ENCODE measurements around the gene SLAIN2. TPM values are rescaled to one million over a fixed set of nuclear protein-coding genes. Genes with fewer than 3 reads are reported as not detected.

The SLAIN2 gene
- total and polyA plus RNA-seq, 3 donors from 2014 or later, result 57.3 to 255 (median 75.8) TPM

DNA sequence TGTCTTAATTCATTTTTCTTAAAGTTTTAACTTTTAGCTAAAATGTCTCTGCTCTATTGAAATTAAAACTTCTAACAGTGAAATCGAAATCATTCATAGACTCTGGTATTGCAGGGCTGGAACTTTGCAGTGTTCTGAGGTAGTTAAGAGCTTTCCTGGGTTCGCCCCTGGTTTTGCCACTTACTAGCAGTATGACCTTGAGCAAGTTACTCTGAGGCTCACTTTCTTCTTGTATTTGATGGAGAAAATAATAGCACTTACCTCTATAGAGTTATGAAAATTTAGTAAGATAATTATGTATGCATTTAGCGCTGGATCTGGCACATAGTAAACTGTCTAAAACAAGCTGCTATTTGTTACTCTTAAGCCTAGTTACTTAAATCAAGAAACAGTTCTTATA lies 1.7 kb downstream of the SLAIN2 start:
- no peaks in the 10 kb centered on the region for H3K27me3 ChIP-seq
- peak overlapping the region in 1 of 2 donors; percentile 87 for H3K4me3 ChIP-seq
- 11% methylated on average over 3 of the region's 3 CpGs for WGBS, 2 donors
- peaks cover 25% of the 10 kb centered on the region for H3K4me1 ChIP-seq
- DNase-seq, result no peak
- H3K9me3 ChIP-seq, result no peaks in the 10 kb centered on the region
- no peak overlapping the region for H3K27ac ChIP-seq
- intact Hi-C loops (cut with DNase I; ENCODE audit: low total_unique reads), result no loop called here
- H3K36me3 ChIP-seq (ENCODE audit: low read depth, missing control alignments), result no peaks in the 10 kb centered on the region
- no peak for TF ChIP-seq POLR2A (IDR thresholded peaks at IDR 0.05)
- TF ChIP-seq, protein P1, sequence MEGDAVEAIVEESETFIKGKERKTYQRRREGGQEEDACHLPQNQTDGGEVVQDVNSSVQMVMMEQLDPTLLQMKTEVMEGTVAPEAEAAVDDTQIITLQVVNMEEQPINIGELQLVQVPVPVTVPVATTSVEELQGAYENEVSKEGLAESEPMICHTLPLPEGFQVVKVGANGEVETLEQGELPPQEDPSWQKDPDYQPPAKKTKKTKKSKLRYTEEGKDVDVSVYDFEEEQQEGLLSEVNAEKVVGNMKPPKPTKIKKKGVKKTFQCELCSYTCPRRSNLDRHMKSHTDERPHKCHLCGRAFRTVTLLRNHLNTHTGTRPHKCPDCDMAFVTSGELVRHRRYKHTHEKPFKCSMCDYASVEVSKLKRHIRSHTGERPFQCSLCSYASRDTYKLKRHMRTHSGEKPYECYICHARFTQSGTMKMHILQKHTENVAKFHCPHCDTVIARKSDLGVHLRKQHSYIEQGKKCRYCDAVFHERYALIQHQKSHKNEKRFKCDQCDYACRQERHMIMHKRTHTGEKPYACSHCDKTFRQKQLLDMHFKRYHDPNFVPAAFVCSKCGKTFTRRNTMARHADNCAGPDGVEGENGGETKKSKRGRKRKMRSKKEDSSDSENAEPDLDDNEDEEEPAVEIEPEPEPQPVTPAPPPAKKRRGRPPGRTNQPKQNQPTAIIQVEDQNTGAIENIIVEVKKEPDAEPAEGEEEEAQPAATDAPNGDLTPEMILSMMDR (IDR thresholded peaks at IDR 0.05), result no peak

DNA sequence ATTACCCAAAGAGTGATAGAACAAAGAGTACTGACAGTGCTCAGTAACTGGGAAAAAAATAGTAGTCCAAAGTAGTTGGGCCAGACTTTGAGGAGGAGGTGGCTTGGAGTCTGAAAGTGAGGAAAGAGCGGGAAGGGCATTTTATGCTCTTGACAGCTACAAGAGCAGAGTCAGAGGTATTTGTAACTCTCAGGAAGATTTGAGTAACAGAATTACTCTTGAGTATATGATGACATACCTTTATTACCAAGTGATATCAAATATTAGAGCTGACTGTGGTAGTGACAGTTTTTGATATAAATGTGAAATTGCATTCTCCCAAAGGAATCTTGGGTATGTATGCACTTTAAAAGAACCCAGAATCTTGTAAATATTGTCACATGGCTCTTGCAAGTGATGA lies 2.2 kb downstream of the SLAIN2 start:
- 27 to 41% methylated on average over 1 of the region's 1 CpG for WGBS, 2 donors
- H3K36me3 ChIP-seq (ENCODE audit: low read depth, missing control alignments), result no peaks in the 10 kb centered on the region
- H3K27me3 ChIP-seq, result no peaks in the 10 kb centered on the region
- no peak for DNase-seq
- no peak overlapping the region for H3K27ac ChIP-seq
- TF ChIP-seq, protein P1 (IDR thresholded peaks at IDR 0.05), result no peak
- TF ChIP-seq POLR2A (IDR thresholded peaks at IDR 0.05), result no peak
- peaks cover 25% of the 10 kb centered on the region for H3K4me1 ChIP-seq
- no peak overlapping the region for H3K4me3 ChIP-seq
- no peaks in the 10 kb centered on the region for H3K9me3 ChIP-seq
- intact Hi-C loops (cut with DNase I; ENCODE audit: low total_unique reads), result no loop called here

DNA sequence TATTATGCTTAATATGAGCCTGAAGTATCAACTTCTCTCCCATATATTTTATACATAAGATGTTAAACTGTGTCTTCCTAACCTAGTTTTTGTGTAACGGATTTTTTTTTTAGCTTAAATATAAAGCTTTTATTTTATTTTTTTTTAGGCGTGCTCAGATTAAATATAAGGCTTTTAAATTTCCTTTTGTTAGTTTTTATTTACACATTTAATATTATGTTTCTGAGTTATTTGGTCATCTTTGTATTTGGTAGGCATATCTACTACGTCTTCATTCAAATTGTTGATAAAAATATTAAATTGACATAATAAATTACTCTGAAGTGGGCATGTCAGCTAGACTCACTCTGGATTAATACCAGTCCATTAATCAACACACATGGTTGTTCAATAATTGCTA lies 4.2 kb downstream of the SLAIN2 start:
- intact Hi-C loops (cut with DNase I; ENCODE audit: low total_unique reads), result no loop called here
- peaks cover 28% of the 10 kb centered on the region for H3K4me1 ChIP-seq

DNA sequence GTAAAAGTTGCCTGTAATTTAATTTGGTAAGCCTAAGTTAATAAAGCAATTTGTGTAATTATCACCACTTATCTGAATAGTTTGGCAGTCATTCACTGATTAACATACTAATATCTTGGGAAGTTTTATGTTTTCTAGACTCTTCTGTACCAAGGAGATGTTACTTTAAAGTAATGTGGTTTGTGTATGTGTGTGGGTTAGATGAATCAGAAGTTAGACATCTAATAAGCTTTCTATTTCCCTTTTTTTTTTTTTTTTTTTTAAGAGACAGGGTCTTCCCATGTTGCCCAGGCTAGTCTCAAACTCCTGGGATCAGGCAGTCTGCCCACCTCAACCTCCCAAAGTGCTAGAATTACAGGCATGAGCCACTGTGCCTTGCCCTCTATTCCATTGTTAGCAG lies 5.3 kb downstream of the SLAIN2 start:
- no peaks in the 10 kb centered on the region for H3K9me3 ChIP-seq
- no peaks in the 10 kb centered on the region for H3K36me3 ChIP-seq (ENCODE audit: low read depth, missing control alignments)
- no peaks in the 10 kb centered on the region for H3K27me3 ChIP-seq
- no peak overlapping the region for H3K27ac ChIP-seq
- H3K4me1 ChIP-seq, result peaks cover 31% of the 10 kb centered on the region
- TF ChIP-seq POLR2A (IDR thresholded peaks at IDR 0.05), result no peak
- intact Hi-C loops (cut with DNase I; ENCODE audit: low total_unique reads), result no loop called here
- no peak for DNase-seq
- no peak overlapping the region for H3K4me3 ChIP-seq

More for the DNA sequence above, 4.2 kb downstream of the SLAIN2 start:
- H3K4me3 ChIP-seq, result no peak overlapping the region
- H3K9me3 ChIP-seq, result no peaks in the 10 kb centered on the region
- no peak overlapping the region for H3K27ac ChIP-seq
- TF ChIP-seq, protein P1 (IDR thresholded peaks at IDR 0.05), result no peak
- TF ChIP-seq POLR2A (IDR thresholded peaks at IDR 0.05), result no peak
- DNase-seq, result no peak
- 79 to 87% methylated on average over 3 of the region's 3 CpGs for WGBS, 2 donors
- H3K27me3 ChIP-seq, result no peaks in the 10 kb centered on the region
- H3K36me3 ChIP-seq (ENCODE audit: low read depth, missing control alignments), result no peaks in the 10 kb centered on the region

DNA sequence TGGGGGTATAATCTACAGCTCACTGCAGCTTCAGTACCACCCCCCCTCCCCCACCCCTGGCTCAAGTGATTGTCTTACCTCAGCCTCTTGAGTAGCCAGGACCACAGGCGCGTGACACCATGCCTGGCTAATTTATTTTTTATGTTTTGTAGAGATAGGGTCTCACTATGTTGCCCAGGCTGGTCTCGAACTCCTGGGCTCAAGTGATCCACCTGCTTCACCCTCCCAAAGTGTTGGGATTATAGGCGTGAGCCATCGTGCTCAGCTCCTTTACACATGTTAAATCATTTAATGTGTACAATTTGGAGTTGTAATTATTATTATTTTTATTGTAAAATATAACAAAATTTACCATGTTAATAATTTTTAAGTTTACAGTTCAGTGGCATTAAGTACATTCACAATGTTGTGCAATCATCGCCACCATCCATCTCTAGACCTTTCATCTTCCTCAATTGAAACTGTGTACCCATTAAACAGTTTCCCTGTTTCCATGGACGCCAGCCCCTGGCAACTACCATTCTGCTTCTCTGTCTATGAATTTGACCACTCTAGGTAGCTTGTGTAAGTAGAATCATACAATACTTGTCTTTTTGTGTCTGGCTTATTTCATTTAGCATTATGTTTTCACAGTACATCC lies 6.1 kb downstream of the SLAIN2 start:
- TF ChIP-seq, protein P1 (IDR thresholded peaks at IDR 0.05), result no peak
- TF ChIP-seq POLR2A (IDR thresholded peaks at IDR 0.05), result no peak
- Histone ChIP-seq H3K27ac (no peak overlapping the region), H3K9me3 (no peaks in the 10 kb centered on the region), H3K36me3 (ENCODE audit: low read depth, missing control alignments) (no peaks in the 10 kb centered on the region), H3K27me3 (no peaks in the 10 kb centered on the region), H3K4me3 (no peak overlapping the region), H3K4me1 (peaks cover 31% of the 10 kb centered on the region)
- 96 to 97% methylated on average over 7 of the region's 7 CpGs for WGBS, 2 donors
- intact Hi-C loops (cut with DNase I; ENCODE audit: low total_unique reads), result no loop called here
- DNase-seq, result no peak
